Heart left ventricle (tissue), 13 donors: ENCODE measurements around the gene UBXN2A.

Experiments
- CTCF ChIP-seq, 12 donors: fragments of 200-600 bp; sonication (generic) in 4 of 12; IDR thresholded peaks; one replicate each; pipeline versions ENCODE4 v1.5.0 to v1.8.0; 2018 to 2022; ENCODE audit warnings: antibody characterized with exemption in 12 of 12, mild to moderate bottlenecking in 5 of 12
- POLR2A ChIP-seq, 2 donors: fragments of 450-650 bp; IDR thresholded peaks; one replicate each; pipeline ENCODE4 v1.6.1; 2017; ENCODE audit warnings: antibody characterized with exemption in 2 of 2, mild to moderate bottlenecking in 2 of 2, moderate library complexity in 2 of 2
- donor health status: ischemic (EF 13 %, LVEDD 7.1; RV severe dilation, severe dysfunction).
- donor health status: DM: no; HTN: yes; CAD: no.
- donor health status: DM: no; HTN: no; CAD: no.
- donor health status: ischemic (EF 25% LVEDD 6.9; RV normal size, moderate dysfunction).
- donor health status: ischemic (EF 25% LVEDD 5.7; RV mildly dilated, moderate dysfunction).
- donor health status: ischemic (EF 35%, LVEDD 5.7; RV mildly dilated, moderate dysfunction).
- donor health status: nonischemic (EF 11% LVEDD 7.7; RV severe dilation, severe dysfunction).
- donor health status: DM: yes; HTN: yes; CAD: no.
- donor health status: PGD.
- donor health status: ischemic (EF 29% LVEDD 5.4; RV normal size, mild dysfunction).
- donor health status: nonischemic (EF 23%, LVEDD 6.1; RV moderate dilation, normal function).

- TF ChIP-seq POLR2A (IDR thresholded peaks at IDR 0.05), result peak in 1 of 2 donors; percentile 86
- TF ChIP-seq CTCF (IDR thresholded peaks at IDR 0.05), result no peak
These were observed 106.9 kb downstream of the UBXN2A start, which contains the start of gene WDCP for GRCh38 chr2:24046930-24047702.
